A673 (cell line): ENCODE data around the gene WDCP. TPM values are rescaled to one million over a fixed set of nuclear protein-coding genes. Genes with fewer than 3 reads are reported as not detected.

ENCODE experiments used
- BruUV-seq: library from RNA; stranded (reverse); fragments of 400-500 nt; replicated peaks from 2 replicates; lab custom pipeline; 2021; lab: Mats Ljungman, UMichigan
- CTCF ChIA-PET: fragments of 300-600 bp; sonication (Branson Sonifier 250); formaldehyde crosslinking; loops from one replicate; lab custom pipeline; 2022; ENCODE audit warnings: antibody characterized with exemption; lab: Charles Lee
- POLR2A ChIA-PET: fragments of 300-600 bp; sonication (Branson Sonifier 250); formaldehyde crosslinking; loops from one replicate; lab custom pipeline; 2022; ENCODE audit warnings: antibody characterized with exemption; ENCODE audit not compliant: low non-redundant PET; lab: Charles Lee
- DNase-seq: peaks from one replicate; pipeline ENCODE4 v3.0.0-alpha.2; 2015; ENCODE audit warnings: low spot score
- H3K27ac ChIP-seq: fragments of 200-600 bp; sonication (generic); 2 replicates; pipeline ENCODE4 v1.5.1; 2016; ENCODE audit warnings: mixed run types, low read depth, mild to moderate bottlenecking, mixed read lengths, antibody characterized with exemption, low read length; ENCODE audit not compliant: poor library complexity, severe bottlenecking
- H3K27me3 ChIP-seq: fragments of 200-600 bp; sonication (generic); replicated peaks from 2 replicates; pipeline ENCODE4 v1.6.1; 2017; ENCODE audit warnings: mixed run types, low read depth, mild to moderate bottlenecking, mixed read lengths, antibody characterized with exemption, low read length; ENCODE audit not compliant: insufficient read depth, poor library complexity
- H3K36me3 ChIP-seq: fragments of 200-600 bp; sonication (generic); 2 replicates; pipeline ENCODE4 v1.6.1; 2016; ENCODE audit warnings: mixed run types, mild to moderate bottlenecking, mixed read lengths, antibody characterized with exemption, low read length; ENCODE audit not compliant: insufficient read depth, poor library complexity, severe bottlenecking
- H3K4me1 ChIP-seq: fragments of 200-600 bp; sonication (generic); 2 replicates; pipeline ENCODE4 v1.6.1; 2017; ENCODE audit warnings: mixed run types, mild to moderate bottlenecking, mixed read lengths, antibody characterized with exemption, low read length; ENCODE audit not compliant: insufficient read depth, poor library complexity, severe bottlenecking
- H3K4me3 ChIP-seq: fragments of 200-600 bp; sonication (generic); 2 replicates; pipeline ENCODE4 v1.5.1; 2016; ENCODE audit warnings: low read depth, mixed run types, mild to moderate bottlenecking, mixed read lengths, low read length; ENCODE audit not compliant: poor library complexity, severe bottlenecking
- H3K9me3 ChIP-seq: fragments of 200-600 bp; sonication (generic); 2 replicates; pipeline ENCODE4 v1.6.1; 2016; ENCODE audit warnings: mixed run types, low read depth, mild to moderate bottlenecking, mixed read lengths, antibody characterized with exemption, low read length; ENCODE audit not compliant: poor library complexity, severe bottlenecking
- EZH2 ChIP-seq: fragments of 200-600 bp; sonication (generic); IDR thresholded peaks from 2 replicates; pipeline ENCODE4 v1.6.1; 2017; ENCODE audit warnings: borderline replicate concordance, low read depth, mild to moderate bottlenecking, mixed read lengths, antibody characterized with exemption, low read length; ENCODE audit not compliant: poor library complexity, severe bottlenecking
- intact Hi-C: fragments of 100-400 bp; cut with micrococcal nuclease; formaldehyde crosslinking; loops from one replicate; pipeline ENCODE4 v1.10.0; 2022; ENCODE audit not compliant: unreplicated experiment
- total RNA-seq: library from RNA; stranded (reverse); gene quantifications from 2 replicates; pipeline ENCODE4 v1.2.3, GENCODE V29; 2021
- TF ChIP-seq, protein P1 (sequence below): fragments of 300-800, 200-600 bp; sonication (generic); conservative IDR thresholded peaks from 2 replicates; pipeline ENCODE4 v1.5.1; 2017; ENCODE audit warnings: low read depth, mild to moderate bottlenecking, antibody characterized with exemption, low read length, moderate library complexity, mixed read lengths

The WDCP gene
- total RNA-seq, 1 experiment from 2014 or later: 30.8 TPM

GRCh38 chr2:23992931-23993330, 54.3 kb downstream of the WDCP start:
- Histone ChIP-seq H3K4me3 (no peak overlapping the region), H3K27ac (no peak overlapping the region), H3K27me3 (no peaks in the 10 kb centered on the region), H3K4me1 (peaks cover 5% of the 10 kb centered on the region), H3K9me3 (no peaks in the 10 kb centered on the region), H3K36me3 (no peaks in the 10 kb centered on the region)
- no peak for DNase-seq
- TF ChIP-seq, protein P1, sequence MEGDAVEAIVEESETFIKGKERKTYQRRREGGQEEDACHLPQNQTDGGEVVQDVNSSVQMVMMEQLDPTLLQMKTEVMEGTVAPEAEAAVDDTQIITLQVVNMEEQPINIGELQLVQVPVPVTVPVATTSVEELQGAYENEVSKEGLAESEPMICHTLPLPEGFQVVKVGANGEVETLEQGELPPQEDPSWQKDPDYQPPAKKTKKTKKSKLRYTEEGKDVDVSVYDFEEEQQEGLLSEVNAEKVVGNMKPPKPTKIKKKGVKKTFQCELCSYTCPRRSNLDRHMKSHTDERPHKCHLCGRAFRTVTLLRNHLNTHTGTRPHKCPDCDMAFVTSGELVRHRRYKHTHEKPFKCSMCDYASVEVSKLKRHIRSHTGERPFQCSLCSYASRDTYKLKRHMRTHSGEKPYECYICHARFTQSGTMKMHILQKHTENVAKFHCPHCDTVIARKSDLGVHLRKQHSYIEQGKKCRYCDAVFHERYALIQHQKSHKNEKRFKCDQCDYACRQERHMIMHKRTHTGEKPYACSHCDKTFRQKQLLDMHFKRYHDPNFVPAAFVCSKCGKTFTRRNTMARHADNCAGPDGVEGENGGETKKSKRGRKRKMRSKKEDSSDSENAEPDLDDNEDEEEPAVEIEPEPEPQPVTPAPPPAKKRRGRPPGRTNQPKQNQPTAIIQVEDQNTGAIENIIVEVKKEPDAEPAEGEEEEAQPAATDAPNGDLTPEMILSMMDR: no peak
- TF ChIP-seq EZH2: no peak
- no TSS peak for BruUV-seq
- intact Hi-C loops: no loop called here
- CTCF ChIA-PET: no interaction called here
- POLR2A ChIA-PET: no interaction called here

DNA sequence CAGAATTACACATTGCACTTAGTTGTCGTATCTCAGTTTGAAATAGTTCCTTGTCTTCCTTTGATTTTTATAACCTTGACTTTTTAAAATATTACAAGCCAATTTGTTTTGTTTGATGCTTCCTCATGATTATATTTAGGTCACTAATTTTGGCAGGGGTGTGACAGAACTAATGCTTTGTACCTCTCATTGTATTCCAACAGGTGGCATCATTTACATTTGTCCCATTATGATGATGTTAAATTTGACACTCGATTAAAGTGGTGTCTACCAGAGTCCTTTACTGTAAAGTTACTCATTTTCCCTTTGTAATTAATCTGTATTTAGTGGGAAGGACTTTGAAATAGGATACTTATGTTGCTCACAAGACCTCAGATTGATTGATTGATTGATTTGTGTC, 58.8 kb downstream of the WDCP start:
- TF ChIP-seq EZH2: no peak
- TF ChIP-seq, protein P1: peak; percentile 30; the same call in 1 of the 2 replicates
- intact Hi-C loops: loop anchor here (5.0 kb wide), 1 partner anchor 394 kb away; no protein-coding TSS in a partner anchor
- Histone ChIP-seq H3K36me3 (no peaks in the 10 kb centered on the region), H3K4me1 (peaks cover 5% of the 10 kb centered on the region), H3K27ac (no peak overlapping the region), H3K4me3 (no peak overlapping the region), H3K27me3 (no peaks in the 10 kb centered on the region), H3K9me3 (no peaks in the 10 kb centered on the region)
- CTCF ChIA-PET: no interaction called here
- POLR2A ChIA-PET: no interaction called here
- DNase-seq: peak; percentile 32
- BruUV-seq: no TSS peak

Other genes with a start within 250 kb of the WDCP start
- gene ATAD2B, start 120.3 kb downstream of the WDCP start, total RNA-seq: 27.9 and 28.5 TPM in 2 replicates
- gene UBXN2A, start 106.9 kb downstream of the WDCP start, total RNA-seq: 18.3 and 18.6 TPM in 2 replicates
- 0.42 TPM in 1 of 2 replicates, not detected in the other for gene MFSD2B, start 37.3 kb downstream of the WDCP start, total RNA-seq
- 2.9 and 3.7 TPM in 2 replicates for gene FKBP1B, start 2.4 kb upstream of the WDCP start, total RNA-seq
- gene SF3B6, start 28.9 kb upstream of the WDCP start, total RNA-seq: 123 and 130 TPM in 2 replicates
- 2.8 and 3.0 TPM in 2 replicates for gene TP53I3, start 37.4 kb upstream of the WDCP start, total RNA-seq
- gene PFN4, start 75.9 kb upstream of the WDCP start, total RNA-seq: 0.94 TPM in 1 of 2 replicates, not detected in the other
- gene FAM228B, start 76.1 kb upstream of the WDCP start, total RNA-seq: 6.8 and 11.3 TPM in 2 replicates
- gene FAM228A, start 127.7 kb upstream of the WDCP start, total RNA-seq: 0.17 TPM in 1 of 2 replicates, not detected in the other